Measurements from ENCODE around the gene ZBTB7A. TPM values are rescaled to one million over a fixed set of nuclear protein-coding genes. Genes with fewer than 3 reads are reported as not detected.
"Not testable (repeated sequence)": the region's sequence is repeated elsewhere in the genome, so short reads cannot be mapped to it uniquely, and the experiment has no call there.

ZBTB7A gene
- total RNA-seq, 1 donor from 2014 or later = 19.1 TPM

- Mint-ChIP-seq H3K27me3 (no peaks in the 10 kb centered on the region), H3K36me3 (ENCODE audit: insufficient read depth) (peaks cover 4% of the 10 kb centered on the region), H3K27ac (no peak overlapping the region), H3K9me3 (ENCODE audit: low read depth) (no peaks in the 10 kb centered on the region), H3K4me1 (ENCODE audit: low read depth) (peaks cover 16% of the 10 kb centered on the region), H3K4me3 (ENCODE audit: low read depth) (no peak overlapping the region)
- no peak for TF ChIP-seq CTCF (IDR thresholded peaks at IDR 0.05; ENCODE audit: unreplicated experiment)
- no peak for DNase-seq (ENCODE audit: low spot score, unreplicated experiment)
These were observed 52.7 kb downstream of the ZBTB7A start for GRCh38 chr19:4013886-4014540.

GRCh38 chr19:4012975-4013634, 53.6 kb downstream of the ZBTB7A start:
- Mint-ChIP-seq H3K27ac (no peak overlapping the region), H3K9me3 (ENCODE audit: low read depth) (no peaks in the 10 kb centered on the region), H3K27me3 (no peaks in the 10 kb centered on the region), H3K4me1 (ENCODE audit: low read depth) (peaks cover 23% of the 10 kb centered on the region), H3K36me3 (ENCODE audit: insufficient read depth) (peaks cover 4% of the 10 kb centered on the region), H3K4me3 (ENCODE audit: low read depth) (no peak overlapping the region)
- no peak for DNase-seq (ENCODE audit: low spot score, unreplicated experiment)
- TF ChIP-seq CTCF (IDR thresholded peaks at IDR 0.05; ENCODE audit: unreplicated experiment) = no peak

GRCh38 chr19:4012092-4012974, 54.4 kb downstream of the ZBTB7A start:
- Mint-ChIP-seq H3K27ac (peak overlapping the region; percentile 71), H3K4me3 (ENCODE audit: low read depth) (no peak overlapping the region), H3K36me3 (ENCODE audit: insufficient read depth) (peaks cover 4% of the 10 kb centered on the region), H3K9me3 (ENCODE audit: low read depth) (no peaks in the 10 kb centered on the region), H3K4me1 (ENCODE audit: low read depth) (peaks cover 23% of the 10 kb centered on the region), H3K27me3 (no peaks in the 10 kb centered on the region)
- no peak for DNase-seq (ENCODE audit: low spot score, unreplicated experiment)
- TF ChIP-seq CTCF (IDR thresholded peaks at IDR 0.05; ENCODE audit: unreplicated experiment) = no peak

- not testable (repeated sequence) for H3K36me3 Mint-ChIP-seq (ENCODE audit: insufficient read depth); H3K27ac Mint-ChIP-seq; H3K27me3 Mint-ChIP-seq; DNase-seq (ENCODE audit: low spot score, unreplicated experiment); H3K9me3 Mint-ChIP-seq (ENCODE audit: low read depth); H3K4me3 Mint-ChIP-seq (ENCODE audit: low read depth)
- peaks cover 23% of the 10 kb centered on the region for H3K4me1 Mint-ChIP-seq (ENCODE audit: low read depth)
These were observed 55.3 kb downstream of the ZBTB7A start for GRCh38 chr19:4011430-4011829.

- Mint-ChIP-seq H3K27ac (no peak overlapping the region), H3K4me3 (ENCODE audit: low read depth) (no peak overlapping the region), H3K4me1 (ENCODE audit: low read depth) (peaks cover 23% of the 10 kb centered on the region), H3K9me3 (ENCODE audit: low read depth) (no peaks in the 10 kb centered on the region), H3K36me3 (ENCODE audit: insufficient read depth) (peaks cover 4% of the 10 kb centered on the region), H3K27me3 (no peaks in the 10 kb centered on the region)
- no peak for TF ChIP-seq CTCF (IDR thresholded peaks at IDR 0.05; ENCODE audit: unreplicated experiment)
- DNase-seq (ENCODE audit: low spot score, unreplicated experiment) = no peak
These were observed 55.9 kb downstream of the ZBTB7A start for GRCh38 chr19:4010808-4011110.

Data from progenitor cell of endocrine pancreas (in vitro differentiated cells).